ENCODE data around the gene CASR.

CASR gene

DNA sequence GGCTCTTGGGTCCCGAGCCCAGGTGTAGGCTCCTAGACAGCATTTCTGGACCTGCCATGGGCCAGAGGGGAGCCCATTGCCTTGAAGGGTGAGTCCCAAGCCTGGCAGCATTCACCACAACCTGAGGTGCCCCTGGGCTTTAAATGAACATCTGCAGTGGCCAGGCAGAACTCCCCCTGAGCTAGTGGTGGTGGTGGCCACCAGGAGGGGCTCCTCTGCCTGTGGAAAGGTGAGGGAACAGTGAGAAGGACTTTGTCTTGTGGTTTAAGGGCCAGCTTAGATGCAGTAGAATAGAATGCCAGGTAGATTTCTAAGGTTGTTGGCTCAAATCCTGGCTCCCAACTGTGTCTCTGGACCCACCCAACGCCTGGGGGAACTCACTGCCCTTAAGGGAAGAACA, 55.6 kb downstream of the CASR start:
- H3K27ac ChIP-seq, result peak overlapping the region; percentile 42
- H3K4me3 ChIP-seq (ENCODE audit: low read depth in 1 of 2, low read length in 1 of 2), result no peak overlapping the region
- TF ChIP-seq, protein P1, sequence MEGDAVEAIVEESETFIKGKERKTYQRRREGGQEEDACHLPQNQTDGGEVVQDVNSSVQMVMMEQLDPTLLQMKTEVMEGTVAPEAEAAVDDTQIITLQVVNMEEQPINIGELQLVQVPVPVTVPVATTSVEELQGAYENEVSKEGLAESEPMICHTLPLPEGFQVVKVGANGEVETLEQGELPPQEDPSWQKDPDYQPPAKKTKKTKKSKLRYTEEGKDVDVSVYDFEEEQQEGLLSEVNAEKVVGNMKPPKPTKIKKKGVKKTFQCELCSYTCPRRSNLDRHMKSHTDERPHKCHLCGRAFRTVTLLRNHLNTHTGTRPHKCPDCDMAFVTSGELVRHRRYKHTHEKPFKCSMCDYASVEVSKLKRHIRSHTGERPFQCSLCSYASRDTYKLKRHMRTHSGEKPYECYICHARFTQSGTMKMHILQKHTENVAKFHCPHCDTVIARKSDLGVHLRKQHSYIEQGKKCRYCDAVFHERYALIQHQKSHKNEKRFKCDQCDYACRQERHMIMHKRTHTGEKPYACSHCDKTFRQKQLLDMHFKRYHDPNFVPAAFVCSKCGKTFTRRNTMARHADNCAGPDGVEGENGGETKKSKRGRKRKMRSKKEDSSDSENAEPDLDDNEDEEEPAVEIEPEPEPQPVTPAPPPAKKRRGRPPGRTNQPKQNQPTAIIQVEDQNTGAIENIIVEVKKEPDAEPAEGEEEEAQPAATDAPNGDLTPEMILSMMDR (IDR thresholded peaks at IDR 0.05), result no peak
- no peaks in the 10 kb centered on the region for H3K27me3 ChIP-seq
- peaks cover 23 to 30% of the 10 kb centered on the region in 2 experiments for H3K4me1 ChIP-seq (ENCODE audit: control insufficient read depth in 1 of 2, insufficient read depth in 1 of 2, low read depth in 1 of 2, low read length in 1 of 2)
- no peaks in the 10 kb centered on the region for H3K9me3 ChIP-seq
- no peaks in the 10 kb centered on the region for H3K36me3 ChIP-seq

- Histone ChIP-seq H3K4me3 (ENCODE audit: low read depth in 1 of 2, low read length in 1 of 2) (peak overlapping the region; percentile 48 to 57), H3K9me3 (no peaks in the 10 kb centered on the region), H3K27ac (peak overlapping the region; percentile 92), H3K27me3 (no peaks in the 10 kb centered on the region), H3K4me1 (ENCODE audit: control insufficient read depth in 1 of 2, insufficient read depth in 1 of 2, low read depth in 1 of 2, low read length in 1 of 2) (peaks cover 42 to 46% of the 10 kb centered on the region in 2 experiments), H3K36me3 (no peaks in the 10 kb centered on the region)
- TF ChIP-seq, protein P1 (IDR thresholded peaks at IDR 0.05), result peak; percentile 26
Observed at GRCh38 chr3:122245513-122246174, 62.2 kb downstream of the CASR start.

- H3K27me3 ChIP-seq, result no peaks in the 10 kb centered on the region
- no peaks in the 10 kb centered on the region for H3K36me3 ChIP-seq
- H3K4me1 ChIP-seq (ENCODE audit: control insufficient read depth in 1 of 2, insufficient read depth in 1 of 2, low read depth in 1 of 2, low read length in 1 of 2), result peaks cover 42 to 46% of the 10 kb centered on the region in 2 experiments
- TF ChIP-seq, protein P1 (IDR thresholded peaks at IDR 0.05), result no peak
- peak overlapping the region; percentile 92 for H3K27ac ChIP-seq
- H3K4me3 ChIP-seq (ENCODE audit: low read depth in 1 of 2, low read length in 1 of 2), result peak overlapping the region; percentile 48 to 57
- H3K9me3 ChIP-seq, result no peaks in the 10 kb centered on the region
Observed at GRCh38 chr3:122246199-122246598, 62.7 kb downstream of the CASR start.

DNA sequence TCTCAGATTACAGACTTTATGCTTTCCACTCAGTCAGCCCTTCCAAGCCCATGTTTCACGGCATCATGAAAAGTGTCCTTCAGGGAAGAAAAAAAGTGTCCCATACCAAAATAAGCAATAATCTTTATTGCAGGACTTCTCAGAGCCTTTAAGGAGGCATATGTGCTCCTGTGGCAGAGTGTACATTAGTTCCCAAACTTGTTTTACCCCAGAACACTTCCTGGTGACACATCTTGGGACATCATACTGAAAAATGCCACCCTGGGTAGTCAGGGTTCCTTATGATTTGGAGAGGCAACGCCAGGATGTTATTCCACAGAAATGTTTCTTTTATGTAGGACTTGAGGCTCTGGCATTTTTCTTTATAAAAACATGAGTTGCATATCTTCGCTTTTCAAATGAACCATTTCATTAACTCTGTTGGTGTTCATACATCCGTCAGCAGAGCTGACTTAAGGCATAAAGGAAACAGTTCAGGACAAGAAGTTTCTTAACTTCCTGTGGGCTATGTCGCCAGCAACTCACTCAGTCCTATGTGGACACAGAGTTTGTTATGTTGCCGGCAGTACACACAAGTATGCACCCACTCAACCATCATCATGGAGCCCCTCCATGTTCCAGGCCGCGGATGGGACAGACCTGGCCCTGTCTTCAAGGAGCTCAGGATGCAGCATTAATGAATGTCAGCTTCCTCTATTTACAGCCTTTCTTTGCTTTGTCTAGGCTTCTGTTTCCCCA, 63.8 kb downstream of the CASR start:
- no peaks in the 10 kb centered on the region for H3K27me3 ChIP-seq
- no peaks in the 10 kb centered on the region for H3K36me3 ChIP-seq
- H3K27ac ChIP-seq, result peak overlapping the region; percentile 92
- TF ChIP-seq, protein P1 (IDR thresholded peaks at IDR 0.05), result no peak
- no peaks in the 10 kb centered on the region for H3K9me3 ChIP-seq
- peaks cover 42 to 46% of the 10 kb centered on the region in 2 experiments for H3K4me1 ChIP-seq (ENCODE audit: control insufficient read depth in 1 of 2, insufficient read depth in 1 of 2, low read depth in 1 of 2, low read length in 1 of 2)
- peak overlapping the region; percentile 48 to 57 for H3K4me3 ChIP-seq (ENCODE audit: low read depth in 1 of 2, low read length in 1 of 2)

GRCh38 chr3:122247825-122248185, 64.3 kb downstream of the CASR start:
- no peaks in the 10 kb centered on the region for H3K27me3 ChIP-seq
- H3K27ac ChIP-seq, result peak overlapping the region; percentile 92
- TF ChIP-seq, protein P1 (IDR thresholded peaks at IDR 0.05), result no peak
- no peaks in the 10 kb centered on the region for H3K9me3 ChIP-seq
- H3K36me3 ChIP-seq, result no peaks in the 10 kb centered on the region
- H3K4me3 ChIP-seq (ENCODE audit: low read depth in 1 of 2, low read length in 1 of 2), result peak overlapping the region; percentile 48 to 57
- peaks cover 42 to 50% of the 10 kb centered on the region in 2 experiments for H3K4me1 ChIP-seq (ENCODE audit: control insufficient read depth in 1 of 2, insufficient read depth in 1 of 2, low read depth in 1 of 2, low read length in 1 of 2)
